ENCODE results near the gene KMT5B. TPM values are rescaled to one million over a fixed set of nuclear protein-coding genes. Genes with fewer than 3 reads are reported as not detected.
A peak's percentile ranks its signal among the peaks of the same experiment; 100 is the strongest.

The KMT5B gene
- total and polyA plus RNA-seq, 2 of the 13 experiments (the other 11 are each of a cell fraction or from before 2014, with no cell fraction given), result 17.6 to 23.7 TPM

GRCh38 chr11:68214173-68215086 is 1.3 kb upstream of the KMT5B start:
- Histone ChIP-seq H3K4me2 (ENCODE audit: low read depth, low read length) (peak overlapping the region; percentile 97), H3K9me3 (ENCODE audit: low read length) (no peaks in the 10 kb centered on the region), H4K20me1 (ENCODE audit: insufficient read depth, low read length) (peaks cover 25% of the 10 kb centered on the region), H3K27me3 (ENCODE audit: control insufficient read depth in 1 of 2, insufficient read depth in 2 of 2, low read length in 2 of 2) (no peaks in the 10 kb centered on the region; a peak in 1 of 5 replicates), H3K9ac (ENCODE audit: insufficient read depth, low read depth, low read length) (peak overlapping the region; percentile 93), H2AFZ (ENCODE audit: low read length) (no peak overlapping the region), H3K4me1 (ENCODE audit: insufficient read depth, low read length) (peaks cover 60% of the 10 kb centered on the region), H3K36me3 (replicated peaks in 1 of 2; ENCODE audit: control insufficient read depth in 1 of 2, insufficient read depth in 2 of 2, low read length in 2 of 2) (no peaks in the 10 kb centered on the region), H3K27ac (ENCODE audit: extremely low read length, insufficient read depth, low read length) (peak overlapping the region; percentile 98), H3K79me2 (ENCODE audit: insufficient read depth, low read length) (peaks cover 32% of the 10 kb centered on the region), H3K4me3 (replicated peaks in 1 of 3; ENCODE audit: insufficient read depth in 1 of 3, low read depth in 2 of 3, low read length in 3 of 3) (peak overlapping the region; percentile 63 to 74 (median 63); a peak in 5 of 6 replicates)
- DNase-seq (ENCODE audit: low spot score) (no peak), ATAC-seq (no peak), FAIRE-seq (no peak)
- intact Hi-C loops (cut with micrococcal nuclease; ENCODE audit: unreplicated experiment) (no loop called here), in situ Hi-C loops (cut with HindIII; ENCODE audit: extremely low pct_ligation_motif_present, low pct_unique_long_range_greater_than_20kb) (loop anchor here (5.0 kb wide), 1 partner anchor 83 kb away; no protein-coding TSS in a partner anchor)
- BruUV-seq (replicated peaks), result TSS peak; percentile 86
- ChIA-PET CTCF (ENCODE audit: low intra/inter-chr PET ratio, low total read pairs) (interaction anchor here (1.6 kb wide), 1 partner anchor 83 kb away, joined by 5 read pairs; no protein-coding TSS in a partner anchor), POLR2A (interaction anchor here (1.4 to 6.1 kb wide), 3 partner anchors 20 to 101 kb away, joined by 3 to 73 read pairs (median 5); no protein-coding TSS in a partner anchor)
- 82% methylated on average over 26 of the region's 58 CpGs for WGBS (ENCODE audit: low lambda C conversion rate)
- no peak for TF ChIP-seq ZNF652 (CRISPR knock-in tag; IDR thresholded peaks at IDR 0.05; ENCODE audit: borderline replicate concordance, low read depth)
- no peak for TF ChIP-seq ZNF235 (CRISPR knock-in tag; IDR thresholded peaks at IDR 0.05; ENCODE audit: borderline replicate concordance)
- 0 out of 2 replicates have a peak, but pooled peaks have one; percentile 51 for TF ChIP-seq MTF2 (CRISPR knock-in tag; IDR thresholded peaks at IDR 0.05; ENCODE audit: borderline replicate concordance)
- no peak for TF ChIP-seq MBD4 (IDR thresholded peaks at IDR 0.05; ENCODE audit: borderline replicate concordance, low read length)
- no peak for TF ChIP-seq GABPA (IDR thresholded peaks at IDR 0.05; ENCODE audit: low read depth, low read length)
- TF ChIP-seq GABPA (CRISPR knock-in tag; IDR thresholded peaks at IDR 0.05; ENCODE audit: low read depth), result no peak
- TF ChIP-seq ZFP1 (CRISPR knock-in tag; IDR thresholded peaks at IDR 0.05), result no peak
- TF ChIP-seq ZFP91 (CRISPR knock-in tag; IDR thresholded peaks at IDR 0.05; ENCODE audit: borderline replicate concordance), result 0 out of 2 replicates have a peak, but pooled peaks have one; percentile 7
- no peak for TF ChIP-seq PAX8 (CRISPR knock-in tag; IDR thresholded peaks at IDR 0.05; ENCODE audit: borderline replicate concordance)
- no peak for TF ChIP-seq CCAR2 (optimal IDR thresholded peaks at IDR 0.05; ENCODE audit: low read depth, low read length)
- 0 out of 2 replicates have a peak, but pooled peaks have one; percentile 5 for TF ChIP-seq IKZF5 (CRISPR knock-in tag; IDR thresholded peaks at IDR 0.05)
- no peak for TF ChIP-seq ZNF720 (CRISPR knock-in tag; IDR thresholded peaks at IDR 0.05)
- TF ChIP-seq ZNF644 (CRISPR knock-in tag; IDR thresholded peaks at IDR 0.05; ENCODE audit: low read depth), result no peak
- no peak for TF ChIP-seq SAFB2 (CRISPR knock-in tag; IDR thresholded peaks at IDR 0.05; ENCODE audit: borderline replicate concordance, low read depth)
- TF ChIP-seq SOX5 (CRISPR knock-in tag; IDR thresholded peaks at IDR 0.05; ENCODE audit: borderline replicate concordance), result no peak
- peak; percentile 67; the same call in 1 of the 2 replicates for TF ChIP-seq FOXC1 (CRISPR knock-in tag; IDR thresholded peaks at IDR 0.05; ENCODE audit: borderline replicate concordance)
- no peak for TF ChIP-seq DZIP1 (CRISPR knock-in tag; IDR thresholded peaks at IDR 0.05)
- TF ChIP-seq SIN3A (IDR thresholded peaks at IDR 0.05; ENCODE audit: borderline replicate concordance, low read depth, low read length), result no peak
- no peak for TF ChIP-seq ZNF766 (CRISPR knock-in tag; IDR thresholded peaks at IDR 0.05; ENCODE audit: borderline replicate concordance)

Measured in HepG2 (cell line).